ENCODE results near the gene EIF4EBP2.

DNA sequence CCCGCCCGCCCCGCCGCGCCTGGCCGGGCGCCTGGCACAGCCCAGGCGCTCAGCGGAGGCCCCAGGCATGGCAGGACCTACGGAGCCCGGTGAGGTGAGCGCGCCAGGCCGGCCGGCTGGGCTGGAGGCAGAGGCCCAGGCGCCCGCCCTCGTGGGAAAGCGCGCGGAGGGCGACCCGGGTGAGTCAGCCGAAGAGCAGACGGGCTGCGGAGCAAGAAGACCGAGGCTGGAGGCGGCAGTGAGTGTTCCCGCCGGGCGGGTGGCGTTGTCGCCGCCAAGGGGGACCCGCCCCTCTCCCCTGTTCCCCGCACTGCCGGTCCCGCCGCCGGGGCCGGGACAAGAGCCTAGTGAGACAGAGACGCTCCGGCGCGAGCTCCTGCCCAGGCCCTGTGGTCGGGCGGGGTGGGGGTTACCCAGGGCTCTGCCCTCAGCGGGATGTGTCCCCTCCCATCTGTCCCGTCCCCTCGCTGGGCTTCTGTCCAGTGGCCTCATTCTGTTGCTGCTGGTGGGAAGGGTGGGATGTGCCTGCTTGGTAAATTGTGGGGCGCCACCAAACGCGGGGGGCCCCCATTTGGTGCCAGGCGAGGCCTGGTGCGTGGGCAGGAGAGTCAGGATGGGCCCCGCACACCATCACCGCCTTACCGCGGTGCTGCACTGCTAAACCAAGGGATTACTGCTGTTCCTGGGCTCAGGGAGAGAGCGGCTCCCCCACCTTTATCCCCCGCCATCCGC lies 54.5 kb downstream of the EIF4EBP2 start:
- TF ChIP-seq POLR2A (IDR thresholded peaks at IDR 0.05; ENCODE audit: low read length), result no peak
- TF ChIP-seq, protein P1, sequence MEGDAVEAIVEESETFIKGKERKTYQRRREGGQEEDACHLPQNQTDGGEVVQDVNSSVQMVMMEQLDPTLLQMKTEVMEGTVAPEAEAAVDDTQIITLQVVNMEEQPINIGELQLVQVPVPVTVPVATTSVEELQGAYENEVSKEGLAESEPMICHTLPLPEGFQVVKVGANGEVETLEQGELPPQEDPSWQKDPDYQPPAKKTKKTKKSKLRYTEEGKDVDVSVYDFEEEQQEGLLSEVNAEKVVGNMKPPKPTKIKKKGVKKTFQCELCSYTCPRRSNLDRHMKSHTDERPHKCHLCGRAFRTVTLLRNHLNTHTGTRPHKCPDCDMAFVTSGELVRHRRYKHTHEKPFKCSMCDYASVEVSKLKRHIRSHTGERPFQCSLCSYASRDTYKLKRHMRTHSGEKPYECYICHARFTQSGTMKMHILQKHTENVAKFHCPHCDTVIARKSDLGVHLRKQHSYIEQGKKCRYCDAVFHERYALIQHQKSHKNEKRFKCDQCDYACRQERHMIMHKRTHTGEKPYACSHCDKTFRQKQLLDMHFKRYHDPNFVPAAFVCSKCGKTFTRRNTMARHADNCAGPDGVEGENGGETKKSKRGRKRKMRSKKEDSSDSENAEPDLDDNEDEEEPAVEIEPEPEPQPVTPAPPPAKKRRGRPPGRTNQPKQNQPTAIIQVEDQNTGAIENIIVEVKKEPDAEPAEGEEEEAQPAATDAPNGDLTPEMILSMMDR (IDR thresholded peaks at IDR 0.05), result no peak
- TF ChIP-seq, protein P2, sequence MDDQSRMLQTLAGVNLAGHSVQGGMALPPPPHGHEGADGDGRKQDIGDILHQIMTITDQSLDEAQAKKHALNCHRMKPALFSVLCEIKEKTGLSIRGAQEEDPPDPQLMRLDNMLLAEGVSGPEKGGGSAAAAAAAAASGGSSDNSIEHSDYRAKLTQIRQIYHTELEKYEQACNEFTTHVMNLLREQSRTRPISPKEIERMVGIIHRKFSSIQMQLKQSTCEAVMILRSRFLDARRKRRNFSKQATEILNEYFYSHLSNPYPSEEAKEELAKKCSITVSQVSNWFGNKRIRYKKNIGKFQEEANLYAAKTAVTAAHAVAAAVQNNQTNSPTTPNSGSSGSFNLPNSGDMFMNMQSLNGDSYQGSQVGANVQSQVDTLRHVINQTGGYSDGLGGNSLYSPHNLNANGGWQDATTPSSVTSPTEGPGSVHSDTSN (IDR thresholded peaks at IDR 0.05), result no peak
- no peak for TF ChIP-seq BHLHE40 (IDR thresholded peaks at IDR 0.05; ENCODE audit: low read depth, low read length)
- TF ChIP-seq MYC (IDR thresholded peaks at IDR 0.05; ENCODE audit: borderline replicate concordance, low read length), result no peak
- no peak for TF ChIP-seq EP300 (IDR thresholded peaks at IDR 0.05)
- no peak for TF ChIP-seq RCOR1 (IDR thresholded peaks at IDR 0.05; ENCODE audit: low read depth, low read length)
- TF ChIP-seq SMC3 (IDR thresholded peaks at IDR 0.05), result no peak
